IPS-18c (cell line): Measurements from ENCODE around the gene LINGO4.
A peak's percentile ranks its signal among the peaks of the same experiment; 100 is the strongest.

Source experiments
- H3K4me3 ChIP-seq: 2 replicates; pipeline ENCODE4 v1.7.0; 2013; ENCODE audit warnings: low read depth, mild to moderate bottlenecking, low read length, moderate library complexity; ENCODE audit not compliant: insufficient read depth
- H3K9me3 ChIP-seq: one replicate; pipeline ENCODE4 v1.6.1; 2013; ENCODE audit warnings: mild to moderate bottlenecking, low read length, moderate library complexity; ENCODE audit not compliant: control insufficient read depth, insufficient read depth

Gene LINGO4

DNA sequence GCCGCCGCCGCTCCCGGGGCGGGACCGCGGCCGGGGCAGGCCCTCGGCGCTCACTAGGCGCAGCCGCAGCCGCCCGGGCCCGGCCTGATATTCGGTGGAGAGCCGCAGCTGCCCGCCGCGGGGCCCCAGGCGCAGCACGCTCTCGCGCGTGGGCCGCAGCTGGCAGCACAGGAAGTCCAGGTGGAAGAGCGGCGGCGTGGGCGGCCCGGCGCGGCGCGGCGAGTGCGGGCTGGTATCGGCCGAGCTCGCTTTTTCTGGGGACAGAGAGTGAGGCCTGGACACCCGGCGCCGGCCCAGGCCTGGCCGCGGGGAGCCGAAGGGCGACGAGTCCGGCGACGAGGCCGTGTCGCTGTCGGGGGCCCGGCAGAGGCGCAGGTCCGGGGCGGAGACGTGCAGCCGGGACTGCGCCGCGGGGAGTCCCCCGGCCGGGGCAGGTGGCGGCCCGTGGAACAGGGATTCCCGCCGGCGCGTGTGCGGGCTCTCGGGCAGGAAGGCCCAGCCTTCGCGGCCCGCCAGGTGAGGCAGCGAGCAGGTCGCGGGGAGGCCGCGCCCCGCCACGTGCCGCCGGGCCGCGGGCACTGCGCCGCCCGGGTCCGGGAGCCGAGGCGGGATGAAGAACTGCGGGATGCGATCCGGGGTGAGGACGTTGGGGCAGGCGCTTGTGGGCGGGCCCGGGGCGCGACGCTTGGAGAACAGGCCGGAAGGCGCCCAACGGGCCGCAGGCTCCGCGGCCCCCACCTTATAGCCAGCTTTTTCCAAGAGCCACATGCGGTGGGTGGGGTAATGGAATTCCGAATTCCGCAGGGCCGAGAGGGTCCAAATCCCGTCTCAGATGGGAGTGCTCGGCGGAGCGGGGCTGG lies 33.2 kb upstream of the LINGO4 start:
- H3K9me3 ChIP-seq: no peaks in the 10 kb centered on the region
- peak overlapping the region; percentile 63 for H3K4me3 ChIP-seq

DNA sequence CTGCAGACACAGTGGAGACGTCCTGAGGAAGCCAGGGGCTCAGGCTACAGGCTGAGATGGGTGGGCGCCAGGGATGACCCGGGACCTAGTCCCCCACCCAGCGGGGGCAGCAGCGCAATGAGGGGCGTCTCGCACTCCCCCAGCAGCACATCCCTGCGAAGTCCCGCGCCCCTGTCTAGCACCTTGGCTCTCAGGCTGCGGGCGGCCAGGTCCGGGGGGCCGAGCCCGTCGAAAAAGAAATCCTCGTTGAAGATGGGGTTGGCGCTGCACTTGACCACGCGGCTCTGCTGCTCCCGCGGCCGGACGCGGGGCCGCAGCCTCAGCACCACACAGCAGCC lies 32.6 kb upstream of the LINGO4 start:
- peak overlapping the region; percentile 63 for H3K4me3 ChIP-seq

DNA sequence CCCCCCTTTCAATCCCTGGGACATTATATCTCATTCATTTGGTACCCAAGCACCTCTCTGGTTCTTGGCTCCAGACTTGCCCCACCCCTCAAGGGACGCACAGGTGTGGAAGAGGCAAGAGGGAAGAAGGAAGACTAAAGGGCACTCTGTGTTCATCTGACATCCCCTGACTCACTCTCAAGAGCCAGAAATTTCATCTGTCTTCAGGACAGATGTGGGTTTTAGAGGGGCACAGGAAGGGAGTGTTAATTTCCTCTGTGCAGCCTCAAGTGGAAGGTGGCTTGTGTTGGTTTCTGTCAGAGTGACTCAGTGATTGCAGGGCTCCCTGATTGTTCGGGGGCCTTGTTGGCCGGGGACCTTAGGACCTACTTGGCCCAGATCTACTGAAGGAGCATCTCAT lies 32.0 kb upstream of the LINGO4 start:
- H3K4me3 ChIP-seq: no peak overlapping the region
- no peaks in the 10 kb centered on the region for H3K9me3 ChIP-seq

More for the DNA sequence above, 32.6 kb upstream of the LINGO4 start:
- no peaks in the 10 kb centered on the region for H3K9me3 ChIP-seq

DNA sequence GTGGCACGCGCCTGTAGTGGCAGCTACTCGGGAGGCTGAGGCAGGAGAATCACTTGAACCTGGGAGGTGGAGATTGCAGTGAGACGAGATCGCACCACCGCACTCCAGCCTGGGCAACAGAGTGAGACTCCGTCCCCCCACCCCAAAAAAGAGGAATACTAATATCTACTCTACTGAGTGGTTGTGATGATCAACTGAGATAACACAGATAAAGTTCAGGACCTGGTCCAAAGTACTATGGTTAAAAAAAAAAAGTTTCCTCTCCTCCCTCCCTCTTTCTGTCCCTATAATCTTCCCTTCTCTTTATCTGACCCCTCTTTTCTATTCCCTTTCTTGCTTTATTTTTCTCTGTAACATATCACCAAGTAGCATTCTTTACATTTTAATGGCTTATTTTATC lies 30.4 kb upstream of the LINGO4 start:
- H3K4me3 ChIP-seq: no peak overlapping the region
- no peaks in the 10 kb centered on the region for H3K9me3 ChIP-seq

DNA sequence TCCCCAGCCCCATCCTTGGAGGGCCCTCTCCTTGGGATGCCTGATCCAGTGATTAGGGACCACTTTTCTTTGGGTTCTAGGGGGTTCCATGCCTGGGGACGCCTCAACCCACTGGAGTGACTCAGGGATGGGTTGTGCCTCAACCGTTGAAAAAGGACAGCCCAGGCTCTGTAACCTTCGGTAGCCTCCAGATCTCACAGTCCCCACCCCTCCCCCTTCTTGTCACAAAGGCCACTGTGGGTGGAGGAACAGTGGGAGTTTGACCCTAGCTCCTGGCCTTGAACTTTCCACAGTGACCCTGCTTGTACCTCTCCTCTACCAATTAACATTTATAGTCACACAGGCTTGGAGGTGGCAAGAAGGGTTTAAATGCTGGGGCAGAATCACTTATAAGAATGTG lies 29.0 kb upstream of the LINGO4 start:
- no peaks in the 10 kb centered on the region for H3K9me3 ChIP-seq
- H3K4me3 ChIP-seq: no peak overlapping the region

DNA sequence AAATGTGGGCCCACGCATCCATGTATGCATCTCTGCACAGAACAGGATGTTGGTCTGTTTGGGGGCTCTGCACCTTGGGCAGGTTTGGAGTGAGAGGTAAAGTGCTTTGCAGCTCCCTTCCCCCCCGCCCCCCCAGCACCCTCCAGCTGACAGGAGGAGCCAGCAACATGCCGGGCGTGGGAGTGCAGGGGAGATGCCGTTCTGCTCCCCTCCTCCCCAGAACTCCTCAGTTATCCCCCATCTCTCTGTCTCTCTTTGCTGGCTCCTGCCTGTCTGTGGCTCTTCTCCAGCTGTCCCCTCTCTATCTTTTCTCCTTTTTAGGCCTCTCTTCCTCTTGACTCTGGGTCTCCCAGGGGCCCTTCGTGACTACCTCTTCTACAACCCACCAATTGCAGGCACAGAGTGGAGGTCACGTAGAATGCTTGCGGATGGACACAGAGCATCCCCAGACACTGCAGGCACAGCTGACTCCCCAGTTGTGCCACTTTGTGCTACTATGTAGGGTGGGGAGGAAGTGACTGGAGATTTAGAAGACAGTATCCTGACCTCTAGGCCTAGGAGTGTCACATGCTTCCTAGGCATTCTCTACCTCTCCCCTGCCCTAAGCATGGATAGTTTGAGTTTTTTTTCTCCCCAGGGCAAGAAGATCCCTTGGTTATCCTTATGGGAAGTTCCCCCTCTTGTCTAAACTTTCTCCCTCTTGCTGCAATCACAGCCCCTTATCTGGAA lies 28.1 kb upstream of the LINGO4 start:
- Histone ChIP-seq H3K9me3 (no peaks in the 10 kb centered on the region), H3K4me3 (no peak overlapping the region)

DNA sequence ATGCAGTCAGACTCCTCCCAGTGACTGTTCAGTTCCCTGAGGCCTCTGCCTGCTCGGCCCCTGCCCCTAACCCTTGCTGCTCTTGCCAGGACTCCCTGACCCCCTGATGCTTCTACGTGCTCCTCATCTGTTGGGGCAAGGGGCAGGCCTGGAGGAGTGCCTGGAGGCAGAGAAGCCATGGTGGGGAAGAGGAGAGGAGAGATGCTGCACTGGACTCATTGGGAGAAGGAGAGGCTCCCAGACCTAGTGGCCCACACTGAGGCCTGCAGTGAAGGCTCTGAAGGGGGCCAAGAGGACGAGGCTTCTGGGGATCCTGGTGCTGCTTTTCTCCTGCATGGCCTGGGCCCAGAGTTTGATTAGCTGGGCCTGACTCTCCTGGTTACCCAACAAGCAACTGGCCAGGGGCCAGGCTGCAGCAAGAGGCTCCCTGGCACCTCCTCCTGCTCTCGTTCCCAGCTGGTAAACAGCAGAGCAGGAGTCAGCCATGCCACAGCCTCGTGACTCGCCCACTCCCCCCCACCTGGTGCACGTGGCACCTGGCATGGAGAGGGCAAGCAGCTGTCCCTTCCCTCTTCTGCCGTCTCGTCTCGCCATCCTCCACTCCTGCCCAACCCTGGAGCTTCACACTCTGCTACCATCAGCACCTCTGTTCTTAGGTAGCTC lies 27.2 kb upstream of the LINGO4 start:
- H3K9me3 ChIP-seq: no peaks in the 10 kb centered on the region
- no peak overlapping the region for H3K4me3 ChIP-seq

DNA sequence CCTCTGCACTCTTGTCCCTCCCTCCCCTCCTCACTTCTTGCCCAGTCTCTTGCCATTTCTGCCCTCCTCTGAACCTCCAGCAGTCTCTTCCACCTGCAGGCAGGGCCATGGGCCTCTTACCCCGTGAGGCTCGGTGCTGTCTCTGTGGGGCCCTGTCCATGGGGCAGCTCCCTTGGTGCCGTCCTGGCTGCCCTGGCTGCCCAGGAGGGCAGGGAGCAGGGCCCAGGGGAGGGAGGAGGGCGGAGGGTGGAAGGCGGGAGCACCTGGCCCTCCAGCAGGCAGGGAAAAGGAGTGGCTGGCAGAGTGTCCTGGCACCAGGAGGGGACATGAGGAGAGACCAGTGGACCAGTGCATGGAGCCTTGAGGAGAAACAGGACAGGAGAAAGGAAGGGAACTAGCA lies 26.4 kb upstream of the LINGO4 start, which contains the start of gene RORC:
Gene RORC (minus strand): TSS at position 198 of the 400 bp plus-strand sequence. CDS start 38 bp downstream, at position 160.
- Histone ChIP-seq H3K4me3 (no peak within 1 kb of the TSS), H3K9me3 (no peaks in the 10 kb centered on the region)

DNA sequence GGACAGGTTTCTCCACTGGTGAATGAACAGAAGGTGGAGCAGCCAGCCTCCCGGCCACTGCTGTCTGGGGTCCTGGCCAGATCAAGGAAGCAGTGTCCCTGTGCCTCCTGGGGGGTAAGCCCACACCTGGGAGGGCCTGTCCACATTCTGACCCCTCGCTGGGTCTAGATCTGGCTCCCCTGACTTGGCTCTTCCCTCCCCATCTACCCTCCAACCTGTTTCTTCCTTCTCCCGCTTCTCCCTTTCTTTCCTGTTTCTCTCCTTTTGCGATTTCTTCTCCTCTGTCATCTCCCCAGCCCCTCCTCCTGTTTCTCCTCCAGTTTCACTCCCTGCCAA lies 26.0 kb upstream of the LINGO4 start:
- Histone ChIP-seq H3K4me3 (no peak overlapping the region), H3K9me3 (no peaks in the 10 kb centered on the region)

DNA sequence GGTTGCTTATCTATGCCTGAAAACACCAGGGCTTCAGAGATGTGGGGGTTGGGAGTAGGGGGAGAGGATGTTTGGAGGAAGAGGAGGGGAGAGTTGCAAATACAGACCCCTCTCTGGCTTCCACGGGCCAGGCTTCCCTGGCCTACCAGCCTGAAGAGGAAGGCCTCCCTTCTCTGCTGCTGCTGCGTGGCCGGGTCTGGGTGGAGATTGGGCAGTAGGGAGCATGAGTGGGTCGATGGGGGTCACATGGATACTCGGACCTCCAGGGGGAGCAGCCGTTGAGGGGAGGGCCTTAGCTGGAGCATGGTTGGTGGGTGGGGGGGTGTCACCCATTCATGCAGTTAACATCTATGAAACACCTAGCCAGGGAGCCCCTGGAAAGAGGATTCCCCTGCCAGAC lies 24.8 kb upstream of the LINGO4 start:
- Histone ChIP-seq H3K4me3 (no peak overlapping the region), H3K9me3 (no peaks in the 10 kb centered on the region)

DNA sequence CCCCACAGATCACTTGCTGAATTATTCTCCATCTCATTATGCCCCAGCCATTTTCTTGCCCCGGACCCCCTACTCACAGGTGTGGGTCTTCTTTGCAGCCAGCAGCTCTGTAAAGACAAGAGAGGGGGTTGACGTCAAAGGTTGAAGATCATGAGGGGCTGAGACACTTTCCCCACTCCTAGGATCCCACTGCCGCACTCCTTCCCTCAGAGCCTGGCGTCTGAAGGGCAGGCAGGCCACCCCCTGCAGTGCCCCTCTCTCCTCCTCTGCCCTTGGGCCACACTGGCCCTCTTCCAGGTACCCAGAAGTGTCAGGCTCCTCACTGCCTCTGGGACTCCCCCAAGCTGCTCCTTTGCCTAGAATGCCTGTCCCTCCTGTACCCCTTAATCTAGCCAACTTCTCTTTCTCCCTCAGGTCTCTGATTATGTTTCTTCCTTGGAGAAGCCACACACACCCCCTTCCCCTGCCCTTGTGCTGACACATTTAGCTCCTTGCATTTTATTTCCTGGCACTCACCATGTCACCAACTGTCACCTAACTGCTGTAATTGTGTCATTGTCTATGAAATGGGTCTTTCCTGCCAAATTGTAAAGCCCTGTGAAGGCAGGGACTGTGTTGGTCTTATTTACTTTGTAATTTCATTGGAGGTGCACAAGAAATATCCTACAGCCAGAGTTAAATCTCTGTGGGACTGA lies 24.3 kb upstream of the LINGO4 start:
- H3K9me3 ChIP-seq: no peaks in the 10 kb centered on the region
- no peak overlapping the region for H3K4me3 ChIP-seq

DNA sequence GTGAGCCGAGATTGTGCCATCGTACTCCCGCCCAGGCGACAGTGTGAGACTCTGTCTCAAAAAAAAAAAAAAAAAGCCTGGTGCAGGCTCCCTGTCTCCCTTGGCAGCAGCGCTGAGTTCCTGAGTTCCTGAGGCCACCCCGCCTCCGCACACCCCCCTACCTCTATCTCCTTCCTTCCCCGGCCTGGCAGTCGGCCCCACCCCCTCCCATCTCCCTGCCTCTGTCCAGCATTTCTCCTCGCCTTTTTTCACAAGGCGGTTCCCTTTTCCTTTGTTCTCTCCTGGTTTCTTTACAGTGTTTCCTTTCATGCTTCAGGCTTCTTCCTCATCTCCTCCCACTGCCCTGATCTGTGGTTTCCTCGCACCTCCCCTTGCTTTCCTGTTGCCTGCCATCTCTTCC lies 23.7 kb upstream of the LINGO4 start:
- Histone ChIP-seq H3K9me3 (no peaks in the 10 kb centered on the region), H3K4me3 (no peak overlapping the region)

DNA sequence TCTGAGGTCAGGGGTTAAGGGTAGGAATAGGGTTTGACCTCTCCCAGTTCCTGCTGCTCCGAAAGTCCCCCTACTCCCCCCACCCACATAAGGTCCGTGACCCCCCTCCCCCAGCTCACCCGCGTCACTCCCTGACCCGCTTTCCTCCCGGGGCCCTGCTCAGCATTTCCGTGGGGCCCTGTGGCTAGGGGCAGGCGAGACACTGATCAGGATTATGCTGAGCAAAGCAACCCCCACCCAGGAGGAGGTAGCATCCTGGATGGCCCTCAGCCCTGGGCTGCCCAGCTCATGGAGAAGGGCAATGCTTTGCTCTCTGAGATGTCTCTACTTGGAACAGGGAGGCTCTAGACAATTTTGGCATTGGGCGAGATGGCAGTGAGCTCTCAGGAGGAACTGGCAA lies 22.6 kb upstream of the LINGO4 start:
- no peaks in the 10 kb centered on the region for H3K9me3 ChIP-seq

DNA sequence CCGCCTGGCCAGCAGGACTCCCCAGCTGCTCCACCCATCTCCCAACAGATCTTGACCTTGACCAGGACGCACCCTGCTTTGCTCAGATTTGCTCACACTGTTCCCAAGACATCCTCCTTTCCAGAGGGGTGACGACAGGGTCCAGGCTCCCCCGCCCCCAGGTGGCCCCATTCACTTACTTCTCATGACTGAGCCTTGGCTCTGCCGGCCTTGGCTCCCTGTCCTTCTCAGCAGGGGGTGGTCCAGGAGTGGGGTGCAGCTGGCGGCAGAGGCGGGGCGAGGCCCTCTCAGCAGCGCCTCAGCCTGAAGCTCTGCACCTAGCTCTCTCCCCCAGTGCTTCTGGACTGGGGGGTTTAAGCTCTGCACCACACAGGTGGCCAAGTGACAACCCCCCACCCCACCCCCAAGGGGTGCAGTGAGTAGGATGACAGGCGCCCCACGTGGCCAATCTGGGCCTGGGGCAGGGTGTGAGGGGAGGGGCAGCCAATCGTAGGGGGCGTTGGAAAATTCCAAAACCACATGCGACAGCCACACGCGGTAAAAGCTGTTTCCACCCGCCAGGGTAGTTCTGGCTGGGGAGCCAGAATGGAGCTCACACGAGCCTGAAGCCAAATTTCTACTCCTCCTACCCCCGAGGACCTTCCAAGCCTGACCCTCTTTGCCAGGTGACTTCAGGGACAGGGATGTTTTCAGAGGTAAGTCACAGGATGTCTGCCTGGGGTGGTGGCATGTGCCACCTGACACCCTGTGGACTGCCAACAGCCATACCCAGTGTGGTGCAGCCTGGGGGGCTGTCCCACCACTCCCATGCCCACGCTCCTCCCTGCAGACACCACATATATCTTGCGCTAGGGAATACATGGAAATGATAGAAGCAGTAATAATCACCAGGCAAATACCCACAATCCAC lies 20.8 kb upstream of the LINGO4 start:
- Histone ChIP-seq H3K4me3 (peak overlapping the region; percentile 11; the same call in 1 of the 2 replicates), H3K9me3 (no peaks in the 10 kb centered on the region)

More for the DNA sequence above, 22.6 kb upstream of the LINGO4 start:
- H3K4me3 ChIP-seq: no peak overlapping the region

DNA sequence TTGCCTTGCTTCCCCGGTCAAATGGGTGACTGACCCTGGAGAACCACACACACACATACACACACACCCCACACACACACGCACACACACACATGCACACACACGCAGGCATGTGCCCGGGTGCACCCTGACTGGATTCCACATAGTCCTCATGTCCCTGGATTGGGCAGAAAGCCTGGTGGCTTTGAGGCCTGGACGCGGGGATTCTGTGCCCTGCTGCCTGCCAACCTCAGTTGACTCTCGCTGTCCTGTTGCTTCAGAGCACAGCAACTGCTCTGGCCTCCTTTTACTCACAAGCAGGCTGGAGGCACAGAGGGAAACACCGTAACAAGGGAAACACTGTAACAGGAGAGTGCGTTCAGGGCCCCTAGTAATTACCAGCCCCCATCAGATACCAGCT lies 20.0 kb upstream of the LINGO4 start:
- Histone ChIP-seq H3K9me3 (no peaks in the 10 kb centered on the region), H3K4me3 (no peak overlapping the region; the same call in 1 of the 2 replicates)

DNA sequence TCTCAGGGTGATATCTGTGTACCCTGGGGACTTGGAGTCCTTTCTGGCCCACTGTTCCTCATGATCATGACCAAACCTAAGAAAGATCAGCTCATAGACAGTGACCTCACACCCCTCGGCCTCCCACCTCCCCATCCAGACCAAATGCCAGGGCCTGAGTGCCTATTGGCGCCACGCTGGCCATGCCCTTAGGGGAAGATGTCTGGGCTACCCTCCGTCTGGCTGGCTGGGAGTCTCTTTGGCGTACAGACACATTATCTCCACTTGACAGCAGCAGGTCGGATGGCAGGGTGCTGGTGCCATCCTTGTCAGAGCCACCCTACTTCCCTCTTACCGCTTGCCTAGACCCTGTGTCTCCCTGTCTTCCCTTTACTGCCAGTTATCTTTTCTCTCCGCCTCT lies 18.0 kb upstream of the LINGO4 start:
- Histone ChIP-seq H3K9me3 (peaks cover 2% of the 10 kb centered on the region), H3K4me3 (no peak overlapping the region)

DNA sequence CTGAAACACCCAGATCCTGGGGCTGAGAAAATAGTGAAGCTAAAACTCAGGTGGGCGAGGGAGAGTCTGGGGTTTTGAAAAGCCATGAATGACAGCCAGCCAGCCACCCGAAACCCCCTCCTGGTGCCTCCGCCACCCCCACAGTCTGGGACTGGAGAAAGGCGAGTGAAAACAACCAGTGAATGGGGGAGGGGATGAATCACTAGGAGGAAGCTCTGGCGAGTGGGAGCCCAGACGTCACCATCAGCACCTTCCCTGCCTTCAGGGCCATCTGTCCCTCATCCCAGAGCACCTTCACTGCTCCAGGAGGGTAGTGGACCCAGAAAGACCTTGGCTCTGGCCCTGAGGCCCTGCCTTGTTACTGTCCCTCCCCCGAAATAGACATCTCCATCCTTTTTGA lies 17.2 kb upstream of the LINGO4 start:
- Histone ChIP-seq H3K9me3 (peaks cover 2% of the 10 kb centered on the region), H3K4me3 (no peak overlapping the region)
